Skin of body (tissue), 2 donors: ENCODE results near the gene VWF. TPM values are rescaled to one million over a fixed set of nuclear protein-coding genes. Genes with fewer than 3 reads are reported as not detected.
"Not testable (repeated sequence)": the region's sequence is repeated elsewhere in the genome, so short reads cannot be mapped to it uniquely, and the experiment has no call there.

ENCODE experiments used
- DNase-seq: peaks from one replicate; lab custom pipeline; 2025; lab: John Stamatoyannopoulos, UW
- total RNA-seq: library from RNA; depleted of rRNA; stranded (reverse); fragments of >200 nt; gene quantifications from one replicate; pipeline ENCODE4 v1.2.3, GENCODE V29; 2014

VWF gene
- 51.8 TPM for total RNA-seq

DNA sequence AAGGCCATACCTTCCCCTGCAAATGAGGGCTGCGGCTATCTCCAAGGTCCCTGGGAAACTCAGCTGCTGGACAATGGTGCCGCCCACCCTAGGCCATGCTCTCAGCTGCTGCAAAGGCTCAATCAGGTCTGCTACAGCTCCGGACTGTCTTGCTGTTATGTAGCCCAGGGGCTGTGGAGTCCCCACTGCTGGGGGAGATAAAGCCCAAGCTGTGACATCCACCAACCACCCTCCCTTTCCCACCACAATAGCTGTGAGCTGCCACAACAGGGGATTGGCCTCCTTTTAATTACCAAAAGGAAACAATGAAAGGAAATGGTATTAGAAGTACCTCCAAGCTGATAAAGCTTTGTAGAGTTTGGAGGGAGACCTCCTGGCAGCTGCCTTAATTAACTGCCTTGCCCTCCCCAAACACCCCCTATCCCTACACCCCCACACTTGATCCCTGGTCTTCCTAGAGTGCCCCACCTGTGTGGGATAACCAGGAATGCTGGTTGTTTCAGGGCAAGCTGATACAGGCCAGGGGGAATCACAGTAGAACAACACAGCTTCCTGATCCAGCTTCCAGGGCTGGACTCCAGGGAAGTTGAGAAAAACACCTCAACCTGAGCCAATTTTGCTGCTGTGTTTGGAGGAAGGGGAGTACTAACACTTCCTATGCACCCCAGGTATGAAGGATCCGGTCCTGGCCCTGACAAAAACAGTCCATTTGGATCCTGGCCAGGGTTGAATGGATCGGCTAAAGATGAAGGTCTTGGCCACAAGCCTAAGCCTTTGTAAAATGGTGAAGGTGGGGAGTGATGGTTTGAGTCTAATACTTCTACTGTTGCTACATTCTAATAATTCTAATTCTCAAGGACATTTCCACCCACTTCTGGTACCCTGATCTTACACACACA is at the start of gene VWF:
Gene VWF (minus strand): TSS at position 260 of the 899 bp plus-strand sequence. CDS start 1,474 bp downstream, outside the sequence.
- DNase-seq = no peak

- no peak for DNase-seq
Measured at GRCh38 chr12:6172862-6173261, 48.4 kb upstream of the VWF start.

- no peak for DNase-seq
Measured at GRCh38 chr12:6172086-6172485, 47.6 kb upstream of the VWF start.

- DNase-seq = no peak
Measured at GRCh38 chr12:6171409-6172015, 47.0 kb upstream of the VWF start.

- DNase-seq = no peak
Measured at GRCh38 chr12:6167327-6168280, 43.1 kb upstream of the VWF start.

GRCh38 chr12:6166808-6167207 is 42.3 kb upstream of the VWF start:
- DNase-seq = no peak

GRCh38 chr12:6165395-6165794 is 40.9 kb upstream of the VWF start:
- no peak for DNase-seq

GRCh38 chr12:6163416-6164060 is 39.1 kb upstream of the VWF start:
- DNase-seq = no peak

- no peak for DNase-seq
Measured at GRCh38 chr12:6161124-6161882, 36.8 kb upstream of the VWF start.

- not testable (repeated sequence) for DNase-seq
Measured at GRCh38 chr12:6160049-6160649, 35.7 kb upstream of the VWF start.

DNA sequence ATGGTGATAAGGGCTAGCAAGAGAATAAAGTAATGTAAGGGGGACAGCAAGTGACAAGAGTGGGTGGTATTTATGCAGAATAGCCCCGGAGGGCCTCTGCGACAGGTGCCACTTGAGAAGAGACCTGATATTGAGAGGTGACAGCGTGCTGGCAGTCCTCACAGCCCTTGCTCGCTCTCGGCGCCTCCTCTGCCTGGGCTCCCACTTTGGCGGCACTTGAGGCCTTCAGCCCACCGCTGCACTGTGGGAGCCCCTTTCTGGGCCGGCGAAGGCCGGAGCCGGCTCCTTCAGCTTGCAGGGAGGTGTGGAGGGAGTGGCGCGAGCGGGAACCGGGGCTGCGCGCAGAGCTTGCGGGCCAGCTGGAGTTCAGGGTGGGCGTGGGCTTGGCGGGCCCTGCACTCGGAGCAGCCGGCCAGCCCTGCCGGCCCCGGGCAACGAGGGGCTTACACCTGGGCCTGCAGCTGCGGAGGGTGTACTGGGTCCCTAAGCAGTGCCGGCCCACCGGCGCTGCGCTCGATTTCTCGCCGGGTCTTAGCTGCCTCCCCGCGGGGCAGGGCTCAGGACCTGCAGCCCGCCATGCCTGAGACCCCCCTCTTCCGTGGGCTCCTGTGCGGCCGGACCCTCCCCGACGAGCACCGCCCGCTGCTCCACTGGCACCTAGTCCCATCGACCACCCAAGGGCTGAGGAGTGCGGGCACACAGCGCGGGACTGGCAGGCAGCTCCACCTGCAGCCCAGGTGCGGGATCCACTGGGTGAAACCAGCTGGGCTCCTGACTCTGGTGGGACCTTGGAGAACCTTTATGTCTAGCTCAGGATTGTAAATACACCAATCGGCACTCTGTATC is 34.9 kb upstream of the VWF start:
- not testable (repeated sequence) for DNase-seq

- no peak for DNase-seq
Measured at GRCh38 chr12:6158749-6159148, 34.3 kb upstream of the VWF start.

DNA sequence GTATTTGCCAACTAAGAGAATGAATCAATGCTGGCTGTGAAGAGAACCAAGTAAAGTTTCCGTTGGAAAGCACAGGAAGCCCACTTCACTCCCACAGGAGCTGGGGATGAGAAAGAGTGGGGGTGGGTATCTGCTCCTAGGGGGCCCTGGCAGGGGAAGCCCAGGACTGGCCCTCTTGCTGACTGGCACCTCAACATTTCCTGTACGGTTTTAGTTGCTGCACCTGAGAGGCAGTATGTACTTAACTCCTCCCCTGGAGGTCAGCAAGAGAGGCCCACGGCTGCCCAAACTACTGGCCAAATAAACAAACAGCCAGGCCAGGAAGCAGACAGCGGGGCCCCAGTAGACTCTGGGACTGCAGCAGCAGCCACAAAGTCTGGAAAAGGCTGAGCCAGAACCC is 33.8 kb upstream of the VWF start:
- no peak for DNase-seq

GRCh38 chr12:6157482-6157881 is 33.0 kb upstream of the VWF start:
- no peak for DNase-seq

GRCh38 chr12:6154730-6155459 is 30.4 kb upstream of the VWF start:
- no peak for DNase-seq

- not testable (repeated sequence) for DNase-seq
Measured at GRCh38 chr12:6148722-6149121, 24.3 kb upstream of the VWF start.

DNA sequence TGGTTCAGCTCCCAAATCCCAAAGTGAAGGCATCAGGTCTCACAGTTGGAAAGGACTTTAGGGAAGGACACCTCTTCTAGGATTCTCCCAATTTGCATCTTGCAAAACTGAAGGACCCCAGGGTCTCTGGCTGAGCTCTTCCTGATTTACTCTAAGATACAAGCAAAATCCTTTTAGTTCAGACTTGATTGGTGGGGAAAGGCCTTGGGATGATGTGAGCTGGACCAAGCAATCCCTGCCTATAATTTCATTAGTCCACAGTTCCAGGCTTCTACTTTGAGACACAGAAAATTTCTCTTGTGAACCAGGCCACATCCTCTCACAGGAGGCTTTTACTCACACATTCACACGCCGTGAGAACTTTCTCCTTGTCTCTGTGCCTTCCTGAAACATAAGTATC is 23.6 kb upstream of the VWF start:
- no peak for DNase-seq

DNA sequence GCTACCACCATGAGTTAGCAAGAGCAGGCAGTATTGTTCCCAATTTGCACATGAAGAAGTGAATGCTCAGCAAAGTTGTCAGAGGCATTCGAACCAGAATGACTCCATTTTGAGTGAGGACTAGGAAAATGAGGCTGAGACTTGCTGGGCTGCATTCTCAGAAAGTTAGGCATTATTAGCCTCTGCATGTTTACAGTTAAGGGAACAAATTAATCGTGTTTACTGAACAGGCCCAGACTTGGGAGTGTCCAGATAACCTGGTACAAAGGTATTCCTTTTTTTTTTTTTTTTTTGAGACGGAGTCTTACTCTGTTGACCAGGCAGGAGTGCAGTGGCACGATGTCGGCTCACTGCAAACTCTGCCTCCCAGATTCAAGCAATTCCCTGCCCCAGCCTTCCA is 22.5 kb upstream of the VWF start:
- no peak for DNase-seq
